Smooth muscle cell (in vitro differentiated cells): ENCODE data around the gene NTN5. TPM values are rescaled to one million over a fixed set of nuclear protein-coding genes. Genes with fewer than 3 reads are reported as not detected.
"Not testable (repeated sequence)": the region's sequence is repeated elsewhere in the genome, so short reads cannot be mapped to it uniquely, and the experiment has no call there.

Experiments used
- DNase-seq: peaks from one replicate; lab custom pipeline; 2025; ENCODE audit not compliant: unreplicated experiment; lab: John Stamatoyannopoulos, UW
- H2AFZ ChIP-seq: fragments of 200-600 bp; sonication (generic); 2 replicates; pipeline ENCODE4 v1.6.0; 2016; ENCODE audit warnings: antibody characterized with exemption, low read depth, mild to moderate bottlenecking
- H3F3A ChIP-seq: fragments of 200-600 bp; sonication (generic); 2 replicates; pipeline ENCODE4 v1.6.0; 2017; ENCODE audit warnings: antibody characterized with exemption, low read depth
- H3K27ac ChIP-seq: fragments of 200-600 bp; sonication (generic); 2 replicates; pipeline ENCODE4 v1.5.1; 2016; ENCODE audit warnings: low read depth, mild to moderate bottlenecking
- H3K27me3 ChIP-seq: fragments of 200-600 bp; sonication (generic); 2 replicates; pipeline ENCODE4 v1.6.1; 2016; ENCODE audit warnings: low read depth, mild to moderate bottlenecking
- H3K36me3 ChIP-seq: fragments of 200-600 bp; sonication (generic); 2 replicates; pipeline ENCODE4 v1.5.1; 2016; ENCODE audit warnings: low read depth
- H3K4me1 ChIP-seq: fragments of 200-600 bp; sonication (generic); 2 replicates; pipeline ENCODE4 v1.5.1; 2016; ENCODE audit warnings: low read depth
- H3K4me2 ChIP-seq: fragments of 200-600 bp; sonication (generic); 2 replicates; pipeline ENCODE4 v1.6.0; 2016; ENCODE audit warnings: mild to moderate bottlenecking
- H3K4me3 ChIP-seq: fragments of 200-600 bp; sonication (generic); 2 replicates; pipeline ENCODE4 v1.5.1; 2016; ENCODE audit warnings: mild to moderate bottlenecking
- H3K79me2 ChIP-seq: fragments of 200-600 bp; sonication (generic); 2 replicates; pipeline ENCODE4 v1.6.0; 2016; ENCODE audit warnings: low read depth, mild to moderate bottlenecking
- H3K9ac ChIP-seq: fragments of 200-600 bp; sonication (generic); 2 replicates; pipeline ENCODE4 v1.6.0; 2016; ENCODE audit warnings: low read depth
- H3K9me3 ChIP-seq: fragments of 200-600 bp; sonication (generic); replicated peaks from 2 replicates; pipeline ENCODE4 v1.5.1; 2016; ENCODE audit warnings: low read depth
- H4K20me1 ChIP-seq: fragments of 200-600 bp; sonication (generic); 2 replicates; pipeline ENCODE4 v1.6.0; 2016; ENCODE audit warnings: low read depth
- WGBS: methylation state at CpG from one replicate; pipeline ENCODE4 v1.1.7; 2016; ENCODE audit warnings: low lambda C conversion rate; 5-methylcytosine and 5-hydroxymethylcytosine counted together
- polyA plus RNA-seq: library from polyadenylated mRNA; unstranded; fragments of >200 nt; fragmentation: Nextera tagmentation; extraction: Ambion mirVana; gene quantifications from 2 replicates; pipeline ENCODE4 v1.2.1, GENCODE V29; 2016
- total RNA-seq: library from RNA; depleted of rRNA; stranded (reverse); fragments of >200 nt; gene quantifications from 2 replicates; pipeline ENCODE4 v1.2.3, GENCODE V29; 2014
- TF ChIP-seq, protein P1 (sequence below): fragments of 200-600 bp; sonication (generic); IDR thresholded peaks from 2 replicates; pipeline ENCODE4 v1.5.1; 2017; ENCODE audit warnings: borderline replicate concordance, mild to moderate bottlenecking, antibody characterized with exemption; ENCODE audit not compliant: insufficient read depth, poor library complexity, severe bottlenecking

The NTN5 gene
- total and polyA plus RNA-seq, 2 experiments from 2014 or later: 0.22 TPM; not detected in 1

DNA sequence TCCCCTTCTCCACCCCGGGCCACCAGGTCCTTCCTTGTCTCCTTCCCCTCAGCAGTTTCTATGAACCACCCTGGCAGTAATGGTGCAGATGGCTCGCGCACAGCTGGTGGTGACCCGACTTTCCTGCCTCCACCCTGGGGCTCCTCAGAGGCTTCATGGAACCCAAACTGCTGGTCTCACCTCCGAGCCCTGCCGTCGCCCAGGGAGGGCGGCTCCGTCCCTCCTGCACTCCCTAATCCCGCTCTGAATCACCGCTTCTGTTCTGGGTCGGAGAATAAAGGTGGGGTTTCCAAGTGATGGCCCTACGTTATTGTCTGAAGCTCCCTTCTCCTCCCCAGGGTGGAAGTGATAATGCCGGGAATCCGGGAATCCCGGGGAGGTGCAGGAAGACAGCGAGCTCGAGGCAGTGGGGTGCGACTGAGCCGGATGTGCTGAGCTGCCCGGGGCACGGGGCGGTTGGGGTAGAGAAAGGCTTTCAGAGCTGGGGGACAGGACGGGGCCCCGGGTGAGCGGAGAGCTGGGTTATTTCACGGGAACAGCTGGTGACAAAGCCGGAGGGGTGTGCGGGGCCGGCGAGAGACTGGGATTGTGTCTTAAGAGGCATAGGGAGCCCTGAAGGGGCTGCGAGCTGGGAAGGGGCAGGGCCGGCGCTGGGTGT is 23.7 kb upstream of the NTN5 start:
- Histone ChIP-seq H3K9me3 (no peaks in the 10 kb centered on the region), H3K36me3 (no peaks in the 10 kb centered on the region), H3K4me3 (peak overlapping the region; percentile 53), H3K79me2 (no peaks in the 10 kb centered on the region), H3K27me3 (peaks cover 22% of the 10 kb centered on the region), H3K27ac (no peak overlapping the region), H3K4me2 (peak overlapping the region; percentile 84), H3F3A (no peaks in the 10 kb centered on the region), H4K20me1 (peaks cover 7% of the 10 kb centered on the region), H3K4me1 (peaks cover 10% of the 10 kb centered on the region), H3K9ac (no peak overlapping the region), H2AFZ (peak overlapping the region; percentile 43)
- no peak for DNase-seq
- 1% methylated on average over 33 of the region's 34 CpGs for WGBS
- TF ChIP-seq, protein P1, sequence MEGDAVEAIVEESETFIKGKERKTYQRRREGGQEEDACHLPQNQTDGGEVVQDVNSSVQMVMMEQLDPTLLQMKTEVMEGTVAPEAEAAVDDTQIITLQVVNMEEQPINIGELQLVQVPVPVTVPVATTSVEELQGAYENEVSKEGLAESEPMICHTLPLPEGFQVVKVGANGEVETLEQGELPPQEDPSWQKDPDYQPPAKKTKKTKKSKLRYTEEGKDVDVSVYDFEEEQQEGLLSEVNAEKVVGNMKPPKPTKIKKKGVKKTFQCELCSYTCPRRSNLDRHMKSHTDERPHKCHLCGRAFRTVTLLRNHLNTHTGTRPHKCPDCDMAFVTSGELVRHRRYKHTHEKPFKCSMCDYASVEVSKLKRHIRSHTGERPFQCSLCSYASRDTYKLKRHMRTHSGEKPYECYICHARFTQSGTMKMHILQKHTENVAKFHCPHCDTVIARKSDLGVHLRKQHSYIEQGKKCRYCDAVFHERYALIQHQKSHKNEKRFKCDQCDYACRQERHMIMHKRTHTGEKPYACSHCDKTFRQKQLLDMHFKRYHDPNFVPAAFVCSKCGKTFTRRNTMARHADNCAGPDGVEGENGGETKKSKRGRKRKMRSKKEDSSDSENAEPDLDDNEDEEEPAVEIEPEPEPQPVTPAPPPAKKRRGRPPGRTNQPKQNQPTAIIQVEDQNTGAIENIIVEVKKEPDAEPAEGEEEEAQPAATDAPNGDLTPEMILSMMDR: no peak

DNA sequence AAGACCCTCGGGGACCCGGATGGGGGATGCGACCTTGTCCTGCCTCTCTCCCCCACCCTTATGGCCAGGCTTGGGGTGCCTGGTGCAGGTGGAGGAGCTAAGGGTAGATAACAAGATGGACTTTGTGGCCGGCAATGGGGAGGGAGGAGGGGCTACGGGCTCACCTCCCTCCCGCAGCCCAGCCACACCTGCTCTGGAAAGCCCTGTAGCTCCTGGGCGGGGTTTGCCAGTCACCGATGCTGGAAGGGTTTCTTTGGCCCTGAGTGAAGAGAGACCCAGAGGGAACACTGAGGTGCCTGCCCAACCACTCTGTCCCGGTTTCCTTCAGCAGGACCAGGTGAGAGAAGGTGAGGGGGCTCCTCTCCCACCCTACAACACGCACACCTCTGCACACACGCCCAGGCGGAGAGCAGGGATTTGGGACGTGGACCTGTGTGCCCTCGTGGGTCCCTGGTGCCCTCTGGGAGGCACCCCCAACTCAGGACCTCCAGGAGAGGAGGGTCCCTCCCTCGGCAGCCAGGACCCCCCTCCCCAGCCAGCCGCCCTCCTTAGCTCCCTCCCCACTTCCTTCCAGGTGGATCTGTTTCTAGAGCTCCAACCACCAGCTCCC is 23.0 kb upstream of the NTN5 start, which contains the start of gene FUT2:
Gene FUT2 (plus strand): TSS at position 229 of the 610 bp plus-strand sequence. CDS start 6,986 bp downstream, outside the sequence.
- H3K9me3 ChIP-seq: no peaks in the 10 kb centered on the region
- DNase-seq: no peak
- peak within 1 kb of the TSS; percentile 53 for H3K4me3 ChIP-seq
- peaks cover 22% of the 10 kb centered on the region for H3K27me3 ChIP-seq
- H4K20me1 ChIP-seq: peaks cover 7% of the 10 kb centered on the region
- TF ChIP-seq, protein P1: no peak
- H3K9ac ChIP-seq: no peak within 1 kb of the TSS
- peak within 1 kb of the TSS; percentile 84 for H3K4me2 ChIP-seq
- H2AFZ ChIP-seq: peak within 1 kb of the TSS; percentile 43
- H3K4me1 ChIP-seq: peaks cover 10% of the 10 kb centered on the region
- H3K36me3 ChIP-seq: no peaks in the 10 kb centered on the region
- WGBS: 26% methylated on average over 14 of the region's 16 CpGs
- H3K79me2 ChIP-seq: no peaks in the 10 kb centered on the region
- no peaks in the 10 kb centered on the region for H3F3A ChIP-seq
- H3K27ac ChIP-seq: no peak within 1 kb of the TSS

DNA sequence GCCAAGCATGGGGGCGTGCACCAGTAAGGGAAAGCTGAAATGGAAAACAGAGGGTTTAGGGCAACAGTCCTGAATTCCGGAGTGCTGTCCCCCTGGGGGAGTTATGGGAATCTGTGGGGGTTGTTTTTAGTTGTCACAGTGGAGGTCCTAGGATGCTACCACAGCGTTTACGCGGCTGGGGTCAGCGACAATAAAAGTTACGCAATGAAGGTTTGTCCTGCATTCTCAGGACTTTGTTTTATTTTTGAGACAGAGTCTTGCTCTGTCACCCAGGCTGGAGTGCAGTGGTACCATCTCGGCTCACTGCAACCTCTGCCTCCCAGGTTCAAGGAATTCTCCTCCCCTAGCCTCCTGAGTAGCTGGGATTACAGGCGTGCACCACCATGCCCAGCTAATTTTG is 20.8 kb upstream of the NTN5 start:
- Histone ChIP-seq H3K27me3 (peaks cover 22% of the 10 kb centered on the region), H3K4me1 (peaks cover 10% of the 10 kb centered on the region)
- not testable (repeated sequence) for H4K20me1 ChIP-seq, H3K27ac ChIP-seq, H3F3A ChIP-seq, DNase-seq, H3K36me3 ChIP-seq, H3K9me3 ChIP-seq, H3K79me2 ChIP-seq, H3K4me2 ChIP-seq, H3K9ac ChIP-seq, H3K4me3 ChIP-seq, H2AFZ ChIP-seq
- 82% methylated on average over 9 of the region's 9 CpGs for WGBS

DNA sequence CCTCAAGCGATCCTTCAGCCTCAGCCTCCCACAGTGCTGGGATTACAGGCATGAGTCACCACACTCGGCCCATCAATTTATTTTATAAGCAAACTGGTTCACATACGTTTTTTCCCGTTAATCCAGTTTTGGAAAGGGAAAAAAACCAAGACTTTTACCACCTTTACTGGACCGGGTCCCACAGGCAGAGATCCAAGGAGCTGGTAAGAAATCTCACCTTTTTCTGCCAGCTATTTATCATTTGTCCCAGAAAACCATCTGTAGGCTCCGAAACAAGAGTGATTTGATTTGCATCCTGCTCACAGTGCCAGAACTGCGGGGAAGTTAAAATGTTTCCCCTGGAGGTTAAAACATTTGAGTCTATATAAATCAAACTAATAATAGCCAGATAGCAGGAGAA is 16.6 kb upstream of the NTN5 start:
- no peaks in the 10 kb centered on the region for H3K36me3 ChIP-seq
- no peaks in the 10 kb centered on the region for H3K4me1 ChIP-seq
- no peak overlapping the region for H3K27ac ChIP-seq
- H3K79me2 ChIP-seq: no peaks in the 10 kb centered on the region
- no peaks in the 10 kb centered on the region for H3K27me3 ChIP-seq
- no peaks in the 10 kb centered on the region for H3K9me3 ChIP-seq
- H3K9ac ChIP-seq: no peak overlapping the region
- no peak overlapping the region for H2AFZ ChIP-seq
- TF ChIP-seq, protein P1: no peak
- H3F3A ChIP-seq: no peaks in the 10 kb centered on the region
- no peak for DNase-seq
- no peaks in the 10 kb centered on the region for H4K20me1 ChIP-seq
- no peak overlapping the region for H3K4me2 ChIP-seq
- H3K4me3 ChIP-seq: no peak overlapping the region
- 83% methylated on average over 7 of the region's 7 CpGs for WGBS
